DOHH2 (cell line): ENCODE results near the gene HEPACAM2.

Experiments used
- H3F3A ChIP-seq: fragments of 200-600 bp; sonication (generic), shearing (Covaris generic); 2 replicates; pipeline ENCODE4 v1.6.0; 2016; ENCODE audit warnings: antibody characterized with exemption, mild to moderate bottlenecking; ENCODE audit not compliant: control insufficient read depth, insufficient read depth
- H3K27ac ChIP-seq: fragments of 200-600 bp; sonication (generic); 2 replicates; pipeline ENCODE4 v1.5.1; 2014; ENCODE audit warnings: low read depth, mild to moderate bottlenecking, low read length, moderate library complexity
- H3K27me3 ChIP-seq: fragments of 200-600 bp; sonication (generic); 2 replicates; pipeline ENCODE4 v1.6.1; 2014; ENCODE audit warnings: mild to moderate bottlenecking, low read length, mixed read lengths; ENCODE audit not compliant: control insufficient read depth
- H3K36me3 ChIP-seq: fragments of 200-600 bp; sonication (generic); 2 replicates; pipeline ENCODE4 v1.6.1; 2014; ENCODE audit warnings: mild to moderate bottlenecking, low read length, moderate library complexity, mixed read lengths; ENCODE audit not compliant: control insufficient read depth
- H3K4me1 ChIP-seq: fragments of 200-600 bp; sonication (generic); 2 replicates; pipeline ENCODE4 v1.6.1; 2014; ENCODE audit warnings: mild to moderate bottlenecking, low read length, mixed read lengths; ENCODE audit not compliant: control insufficient read depth
- H3K4me2 ChIP-seq: fragments of 200-600 bp; sonication (generic); 2 replicates; pipeline ENCODE4 v1.6.0; 2014; ENCODE audit warnings: mild to moderate bottlenecking, low read length, moderate library complexity
- H3K4me3 ChIP-seq: fragments of 200-600 bp; sonication (generic); 2 replicates; pipeline ENCODE4 v1.5.1; 2014; ENCODE audit warnings: mild to moderate bottlenecking, low read length, mixed read lengths
- H3K79me2 ChIP-seq: fragments of 200-600 bp; sonication (generic); 2 replicates; pipeline ENCODE4 v1.6.1; 2014; ENCODE audit warnings: mild to moderate bottlenecking, low read length, mixed read lengths; ENCODE audit not compliant: control insufficient read depth
- H3K9me2 ChIP-seq: fragments of 200-600 bp; sonication (generic); replicated peaks from 2 replicates; pipeline ENCODE4 v1.6.1; 2014; ENCODE audit warnings: mild to moderate bottlenecking, low read length, mixed read lengths; ENCODE audit not compliant: control insufficient read depth
- H3K9me3 ChIP-seq: fragments of 200-600 bp; sonication (generic); 2 replicates; pipeline ENCODE4 v1.6.1; 2014; ENCODE audit warnings: antibody characterized with exemption, low read length, mixed read lengths; ENCODE audit not compliant: control insufficient read depth, insufficient read depth
- H4K20me1 ChIP-seq: fragments of 200-600 bp; sonication (generic); 2 replicates; pipeline ENCODE4 v1.6.0; 2014; ENCODE audit warnings: low read depth, mild to moderate bottlenecking, antibody characterized with exemption, low read length, moderate library complexity; ENCODE audit not compliant: control insufficient read depth, insufficient read depth
- EZH2phosphoT487 ChIP-seq: fragments of 200-600 bp; sonication (generic); IDR thresholded peaks from 2 replicates; pipeline ENCODE4 v1.6.1; 2017; ENCODE audit warnings: borderline replicate concordance, mild to moderate bottlenecking, antibody characterized with exemption, low read length, moderate library complexity, mixed read lengths
- TF ChIP-seq, protein P1 (sequence below): fragments of 200-600 bp; sonication (generic); IDR thresholded peaks from one replicate; pipeline ENCODE4 v1.5.1; 2014; ENCODE audit warnings: antibody characterized with exemption, mild to moderate bottlenecking, low read depth, low read length; ENCODE audit not compliant: poor library complexity, severe bottlenecking

Gene HEPACAM2

DNA sequence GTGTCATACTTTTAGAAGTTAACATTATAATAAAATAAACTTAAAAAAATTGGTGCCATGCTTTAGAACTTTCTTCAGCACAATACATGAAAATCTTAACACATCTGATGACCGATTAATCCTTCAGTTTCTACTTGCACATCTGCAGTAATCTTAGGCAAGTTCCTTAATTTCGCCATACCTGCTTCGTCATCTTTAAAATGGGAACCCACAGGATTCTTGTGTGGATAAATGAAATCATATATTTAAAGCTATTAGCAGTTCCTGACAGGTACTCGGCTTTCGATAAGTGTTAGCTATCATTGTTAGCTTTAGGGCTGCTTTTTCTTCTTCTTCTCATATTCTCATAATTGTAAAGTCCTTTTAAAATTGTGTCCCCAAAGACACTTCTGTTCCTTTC lies 5.0 kb upstream of the HEPACAM2 start:
- Histone ChIP-seq H3K36me3 (no peaks in the 10 kb centered on the region), H3K9me2 (no peaks in the 10 kb centered on the region), H3K9me3 (no peaks in the 10 kb centered on the region), H4K20me1 (no peaks in the 10 kb centered on the region), H3K4me1 (peaks cover 26% of the 10 kb centered on the region), H3K27ac (peak overlapping the region; percentile 10; the same call in 1 of the 2 replicates), H3K4me3 (peak overlapping the region; percentile 86), H3K4me2 (peak overlapping the region; percentile 78), H3K27me3 (no peaks in the 10 kb centered on the region), H3K79me2 (peaks cover 37% of the 10 kb centered on the region), H3F3A (no peaks in the 10 kb centered on the region)
- TF ChIP-seq, protein P1, sequence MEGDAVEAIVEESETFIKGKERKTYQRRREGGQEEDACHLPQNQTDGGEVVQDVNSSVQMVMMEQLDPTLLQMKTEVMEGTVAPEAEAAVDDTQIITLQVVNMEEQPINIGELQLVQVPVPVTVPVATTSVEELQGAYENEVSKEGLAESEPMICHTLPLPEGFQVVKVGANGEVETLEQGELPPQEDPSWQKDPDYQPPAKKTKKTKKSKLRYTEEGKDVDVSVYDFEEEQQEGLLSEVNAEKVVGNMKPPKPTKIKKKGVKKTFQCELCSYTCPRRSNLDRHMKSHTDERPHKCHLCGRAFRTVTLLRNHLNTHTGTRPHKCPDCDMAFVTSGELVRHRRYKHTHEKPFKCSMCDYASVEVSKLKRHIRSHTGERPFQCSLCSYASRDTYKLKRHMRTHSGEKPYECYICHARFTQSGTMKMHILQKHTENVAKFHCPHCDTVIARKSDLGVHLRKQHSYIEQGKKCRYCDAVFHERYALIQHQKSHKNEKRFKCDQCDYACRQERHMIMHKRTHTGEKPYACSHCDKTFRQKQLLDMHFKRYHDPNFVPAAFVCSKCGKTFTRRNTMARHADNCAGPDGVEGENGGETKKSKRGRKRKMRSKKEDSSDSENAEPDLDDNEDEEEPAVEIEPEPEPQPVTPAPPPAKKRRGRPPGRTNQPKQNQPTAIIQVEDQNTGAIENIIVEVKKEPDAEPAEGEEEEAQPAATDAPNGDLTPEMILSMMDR: no peak
- no peak for TF ChIP-seq EZH2phosphoT487

DNA sequence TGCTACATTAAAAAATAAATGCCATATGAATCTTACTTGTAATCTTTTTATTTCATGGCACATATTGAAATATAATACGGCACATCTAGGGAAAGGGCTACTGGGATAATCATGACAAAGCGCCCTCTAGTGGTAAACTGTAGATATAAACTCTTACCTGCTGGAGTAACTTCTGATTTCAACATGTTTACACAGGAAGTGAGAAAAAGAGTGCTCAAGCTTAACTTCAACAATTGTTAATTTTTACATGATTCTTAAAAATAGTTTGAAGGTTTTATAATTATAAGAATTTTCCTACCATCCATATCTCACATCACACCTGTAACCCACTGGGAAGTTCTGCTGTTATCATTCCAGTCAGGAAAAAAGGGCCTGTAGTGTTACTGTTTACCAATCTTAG lies 2.0 kb upstream of the HEPACAM2 start:
- Histone ChIP-seq H3K9me3 (no peaks in the 10 kb centered on the region), H3K4me2 (peak overlapping the region; percentile 16; the same call in 1 of the 2 replicates), H3K36me3 (no peaks in the 10 kb centered on the region), H4K20me1 (no peaks in the 10 kb centered on the region), H3K27me3 (0 out of 2 replicates have a peak, but pooled peaks cover 3% of the 10 kb centered on the region), H3K4me3 (no peak overlapping the region), H3K27ac (no peak overlapping the region), H3K4me1 (peaks cover 23% of the 10 kb centered on the region), H3K79me2 (peaks cover 10% of the 10 kb centered on the region), H3F3A (no peaks in the 10 kb centered on the region), H3K9me2 (no peaks in the 10 kb centered on the region)
- no peak for TF ChIP-seq EZH2phosphoT487
- TF ChIP-seq, protein P1: peak; percentile 89

DNA sequence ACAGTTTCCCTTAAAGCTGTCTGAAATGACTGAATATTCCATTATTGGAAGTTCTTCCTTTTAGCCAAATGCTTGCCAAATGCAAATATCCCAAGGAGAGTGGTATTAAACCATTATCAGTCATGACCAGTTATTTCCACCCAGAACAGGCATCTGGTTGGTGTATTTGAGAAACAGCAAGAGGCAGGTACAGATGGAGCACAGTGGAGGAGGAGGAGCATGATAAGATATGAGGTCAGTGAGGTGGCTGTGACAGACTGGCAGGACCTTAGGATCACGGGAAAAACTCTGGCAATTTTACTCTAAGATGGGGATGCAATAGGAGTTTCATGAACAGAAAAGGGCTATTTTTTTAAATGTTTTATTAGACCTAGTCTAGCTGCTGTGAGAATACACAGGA lies 6.4 kb downstream of the HEPACAM2 start:
- Histone ChIP-seq H3F3A (no peaks in the 10 kb centered on the region), H3K9me2 (no peaks in the 10 kb centered on the region), H3K4me3 (no peak overlapping the region), H3K36me3 (no peaks in the 10 kb centered on the region), H3K4me1 (no peaks in the 10 kb centered on the region), H3K4me2 (no peak overlapping the region), H4K20me1 (no peaks in the 10 kb centered on the region), H3K9me3 (no peaks in the 10 kb centered on the region), H3K27ac (no peak overlapping the region), H3K79me2 (no peaks in the 10 kb centered on the region), H3K27me3 (peaks cover 21% of the 10 kb centered on the region; the same call in 1 of the 2 replicates)
- TF ChIP-seq, protein P1: no peak
- TF ChIP-seq EZH2phosphoT487: no peak
